OCI-LY3 (cell line): ENCODE measurements around the gene NRG3.

Experiments
- H2AFZ ChIP-seq: fragments of 200-600, 300-600 bp; shearing (Covaris generic); 2 replicates; pipeline ENCODE4 v1.6.0; 2014; ENCODE audit warnings: antibody characterized with exemption, low read depth, low read length
- H3K27ac ChIP-seq: fragments of 200-600, 300-600 bp; sonication (generic); 2 replicates; pipeline ENCODE4 v1.5.1; 2014; ENCODE audit warnings: mild to moderate bottlenecking, low read length, moderate library complexity, mixed read lengths
- H3K27me3 ChIP-seq: fragments of 200-600, 300-600 bp; sonication (generic); 2 replicates; pipeline ENCODE4 v1.6.1; 2014; ENCODE audit warnings: low read depth, low read length, mixed read lengths
- H3K36me3 ChIP-seq: fragments of 200-600, 300-600 bp; sonication (generic); replicated peaks from 2 replicates; pipeline ENCODE3; 2014; ENCODE audit warnings: low read depth, low read length, mixed read lengths
- H3K4me1 ChIP-seq: fragments of 300-600, 200-600 bp; sonication (generic); 2 replicates; pipeline ENCODE4 v1.6.1; 2014; ENCODE audit warnings: low read length, mixed read lengths
- H3K4me2 ChIP-seq: fragments of 200-600, 300-600 bp; sonication (generic); 2 replicates; pipeline ENCODE4 v1.6.1; 2014; ENCODE audit warnings: low read length, mixed read lengths
- H3K4me3 ChIP-seq: fragments of 300-600, 200-600 bp; sonication (generic); 2 replicates; pipeline ENCODE4 v1.5.1; 2014; ENCODE audit warnings: antibody characterized with exemption, mild to moderate bottlenecking, low read length, moderate library complexity
- H3K79me2 ChIP-seq: fragments of 300-600, 200-600 bp; shearing (Covaris generic); 2 replicates; pipeline ENCODE4 v1.6.1; 2014; ENCODE audit warnings: mild to moderate bottlenecking, low read length, mixed read lengths
- H3K9ac ChIP-seq: fragments of 300-600, 200-600 bp; shearing (Covaris generic); 2 replicates; pipeline ENCODE4 v1.6.0; 2014; ENCODE audit warnings: mild to moderate bottlenecking, low read length, moderate library complexity
- H3K9me3 ChIP-seq: fragments of 200-600, 300-600 bp; shearing (Covaris generic); 2 replicates; pipeline ENCODE4 v1.6.1; 2014; ENCODE audit warnings: low read length, mixed read lengths; ENCODE audit not compliant: insufficient read depth
- H4K20me1 ChIP-seq: fragments of 200-600, 300-600 bp; sonication (generic); 2 replicates; pipeline ENCODE4 v1.6.1; 2016; ENCODE audit warnings: low read length, mixed read lengths; ENCODE audit not compliant: insufficient read depth
- CTCF ChIP-seq: fragments of 200-600, 300-600 bp; sonication (generic); IDR thresholded peaks from 2 replicates; pipeline ENCODE4 v1.5.1; 2014; ENCODE audit warnings: antibody characterized with exemption, low read length, low read depth
- EZH2phosphoT487 ChIP-seq: fragments of 200-600 bp; shearing (Covaris generic); IDR thresholded peaks from 2 replicates; pipeline ENCODE4 v1.6.1; 2018; ENCODE audit warnings: antibody characterized with exemption, mixed run types, low read depth

The NRG3 gene

GRCh38 chr10:81978238-81978637, 103.2 kb downstream of the NRG3 start:
- Histone ChIP-seq H3K9me3 (no peaks in the 10 kb centered on the region), H4K20me1 (no peaks in the 10 kb centered on the region), H3K27me3 (no peaks in the 10 kb centered on the region), H3K4me1 (no peaks in the 10 kb centered on the region), H3K4me3 (no peak overlapping the region), H3K27ac (no peak overlapping the region), H3K9ac (no peak overlapping the region), H3K36me3 (no peaks in the 10 kb centered on the region), H3K4me2 (no peak overlapping the region), H2AFZ (no peak overlapping the region), H3K79me2 (no peaks in the 10 kb centered on the region)
- TF ChIP-seq EZH2phosphoT487 = no peak
- no peak for TF ChIP-seq CTCF

GRCh38 chr10:81981724-81982123, 106.7 kb downstream of the NRG3 start:
- Histone ChIP-seq H3K36me3 (no peaks in the 10 kb centered on the region), H3K79me2 (no peaks in the 10 kb centered on the region), H4K20me1 (no peaks in the 10 kb centered on the region), H3K9ac (no peak overlapping the region), H3K27ac (no peak overlapping the region), H3K4me3 (no peak overlapping the region), H2AFZ (no peak overlapping the region), H3K9me3 (no peaks in the 10 kb centered on the region), H3K4me1 (no peaks in the 10 kb centered on the region), H3K4me2 (no peak overlapping the region), H3K27me3 (no peaks in the 10 kb centered on the region)
- TF ChIP-seq EZH2phosphoT487 (no peak), CTCF (no peak)

DNA sequence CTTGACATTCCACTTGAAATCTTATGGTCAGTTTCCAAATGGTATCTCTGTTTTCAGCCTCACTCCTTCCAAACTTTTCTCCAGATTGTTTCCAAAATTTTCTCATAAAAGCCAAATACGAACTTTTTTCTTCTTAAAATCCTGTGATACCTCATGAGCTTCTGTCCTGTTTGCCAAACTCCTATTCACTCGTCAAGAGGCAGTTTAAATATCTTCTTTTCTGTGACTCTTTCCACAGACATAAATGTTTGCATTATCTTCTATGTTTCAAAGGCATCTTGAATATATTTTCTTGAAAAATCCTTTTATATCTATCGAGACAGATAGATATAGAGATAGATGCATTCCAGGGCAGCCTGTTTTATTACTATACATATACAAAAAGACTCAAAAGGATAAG, 109.4 kb downstream of the NRG3 start:
- H3K27me3 ChIP-seq = no peaks in the 10 kb centered on the region
- no peak overlapping the region for H3K4me3 ChIP-seq
- no peaks in the 10 kb centered on the region for H3K4me1 ChIP-seq
- no peaks in the 10 kb centered on the region for H3K9me3 ChIP-seq
- H3K27ac ChIP-seq = no peak overlapping the region
- no peaks in the 10 kb centered on the region for H3K36me3 ChIP-seq
- H3K4me2 ChIP-seq = no peak overlapping the region
- no peak overlapping the region for H2AFZ ChIP-seq
- H3K79me2 ChIP-seq = no peaks in the 10 kb centered on the region
- H3K9ac ChIP-seq = no peak overlapping the region
- no peak for TF ChIP-seq CTCF
- no peak for TF ChIP-seq EZH2phosphoT487
- no peaks in the 10 kb centered on the region for H4K20me1 ChIP-seq

GRCh38 chr10:81995254-81995653, 120.3 kb downstream of the NRG3 start:
- H3K4me1 ChIP-seq = no peaks in the 10 kb centered on the region
- H3K79me2 ChIP-seq = no peaks in the 10 kb centered on the region
- H4K20me1 ChIP-seq = no peaks in the 10 kb centered on the region
- H3K4me3 ChIP-seq = no peak overlapping the region
- TF ChIP-seq CTCF (no peak), EZH2phosphoT487 (no peak)
- no peaks in the 10 kb centered on the region for H3K36me3 ChIP-seq
- H3K9me3 ChIP-seq = no peaks in the 10 kb centered on the region
- no peaks in the 10 kb centered on the region for H3K27me3 ChIP-seq
- H2AFZ ChIP-seq = no peak overlapping the region
- no peak overlapping the region for H3K9ac ChIP-seq
- H3K4me2 ChIP-seq = no peak overlapping the region
- H3K27ac ChIP-seq = no peak overlapping the region
